ENCODE data around the gene SYCE3.

Gene SYCE3

GRCh38 chr22:50546326-50547262 lies 16.1 kb downstream of the SYCE3 start:
- Histone ChIP-seq H2BK12ac (ENCODE audit: low read length in 2 of 2) (peak overlapping the region; percentile 61 to 67), H2BK15ac (ENCODE audit: low read depth, poor library complexity, severe bottlenecking) (no peak overlapping the region), H3K14ac (ENCODE audit: low read length in 2 of 2) (no peak overlapping the region), H2AK5ac (ENCODE audit: low read length, severe bottlenecking) (no peak overlapping the region), H3K27ac (ENCODE audit: low read length, poor library complexity, severe bottlenecking) (no peak overlapping the region), H3K9me3 (ENCODE audit: control insufficient read depth, low read length) (no peaks in the 10 kb centered on the region), H3K4me2 (ENCODE audit: low read length, poor library complexity, severe bottlenecking) (no peak overlapping the region), H3K4me3 (ENCODE audit: insufficient read depth in 1 of 2, low read depth in 1 of 2, low read length in 2 of 2) (no peak overlapping the region), H3K9ac (ENCODE audit: low read length) (no peak overlapping the region), H3K36me3 (ENCODE audit: control insufficient read depth in 1 of 2, insufficient read depth in 2 of 2, low read depth in 1 of 2, low read length in 2 of 2) (no peaks in the 10 kb centered on the region), H3K27me3 (ENCODE audit: control insufficient read depth in 1 of 2, insufficient read depth in 1 of 2, low read length in 2 of 2) (peaks cover 5 to 64% of the 10 kb centered on the region in 2 experiments), H3K4ac (ENCODE audit: low read depth in 1 of 2, low read length in 2 of 2) (peak overlapping the region in 1 of 2 experiments; percentile 47), H4K91ac (ENCODE audit: low read length) (peak overlapping the region; percentile 52), H3K18ac (ENCODE audit: low read depth in 1 of 2, low read length in 2 of 2) (peak overlapping the region; percentile 48 to 54), H3K23ac (ENCODE audit: low read length in 2 of 2) (no peak overlapping the region), H3K4me1 (ENCODE audit: control insufficient read depth, insufficient read depth, low read depth, low read length) (peaks cover 10% of the 10 kb centered on the region), H2BK5ac (ENCODE audit: low read depth, low read length, poor library complexity, severe bottlenecking) (no peak overlapping the region), H2AFZ (ENCODE audit: low read depth, low read length) (no peak overlapping the region), H2BK120ac (ENCODE audit: low read depth, low read length) (no peak overlapping the region), H4K8ac (ENCODE audit: low read length) (peak overlapping the region; percentile 65), H3K79me1 (replicated peaks; ENCODE audit: low read length, poor library complexity, severe bottlenecking) (no peaks in the 10 kb centered on the region)
- 97% methylated on average over 78 of the region's 78 CpGs for WGBS
- no peak for DNase-seq

GRCh38 chr22:50545522-50546325 lies 17.0 kb downstream of the SYCE3 start, which contains the start of gene KLHDC7B:
TSS of gene KLHDC7B (plus strand) at chr22:50545899. CDS start at chr22:50546244, 345 bp downstream.
- Histone ChIP-seq H3K27ac (ENCODE audit: low read length, poor library complexity, severe bottlenecking) (no peak within 1 kb of the TSS), H3K18ac (ENCODE audit: low read depth in 1 of 2, low read length in 2 of 2) (peak within 1 kb of the TSS; percentile 48 to 71), H3K4me3 (ENCODE audit: insufficient read depth in 1 of 2, low read depth in 1 of 2, low read length in 2 of 2) (no peak within 1 kb of the TSS), H3K36me3 (ENCODE audit: control insufficient read depth in 1 of 2, insufficient read depth in 2 of 2, low read depth in 1 of 2, low read length in 2 of 2) (no peaks in the 10 kb centered on the region), H3K4me1 (ENCODE audit: control insufficient read depth, insufficient read depth, low read depth, low read length) (peaks cover 10% of the 10 kb centered on the region), H3K27me3 (ENCODE audit: control insufficient read depth in 1 of 2, insufficient read depth in 1 of 2, low read length in 2 of 2) (peaks cover 0 to 59% of the 10 kb centered on the region in 2 experiments), H3K4ac (ENCODE audit: low read depth in 1 of 2, low read length in 2 of 2) (peak within 1 kb of the TSS in 1 of 2 experiments; percentile 47), H3K9me3 (ENCODE audit: control insufficient read depth, low read length) (no peaks in the 10 kb centered on the region), H3K4me2 (ENCODE audit: low read length, poor library complexity, severe bottlenecking) (no peak within 1 kb of the TSS), H2BK5ac (ENCODE audit: low read depth, low read length, poor library complexity, severe bottlenecking) (no peak within 1 kb of the TSS), H3K9ac (ENCODE audit: low read length) (no peak within 1 kb of the TSS), H3K14ac (ENCODE audit: low read length in 2 of 2) (no peak within 1 kb of the TSS), H2BK12ac (ENCODE audit: low read length in 2 of 2) (peak within 1 kb of the TSS; percentile 61 to 67), H2BK120ac (ENCODE audit: low read depth, low read length) (peak within 1 kb of the TSS; percentile 22), H2AFZ (ENCODE audit: low read depth, low read length) (no peak within 1 kb of the TSS), H2AK5ac (ENCODE audit: low read length, severe bottlenecking) (no peak within 1 kb of the TSS), H4K8ac (ENCODE audit: low read length) (peak within 1 kb of the TSS; percentile 65), H3K79me1 (replicated peaks; ENCODE audit: low read length, poor library complexity, severe bottlenecking) (no peaks in the 10 kb centered on the region), H3K23ac (ENCODE audit: low read length in 2 of 2) (no peak within 1 kb of the TSS), H2BK15ac (ENCODE audit: low read depth, poor library complexity, severe bottlenecking) (peak within 1 kb of the TSS; percentile 15), H4K91ac (ENCODE audit: low read length) (peak within 1 kb of the TSS; percentile 52)
- peak; percentile 55 for DNase-seq
- WGBS: 75% methylated on average over 10 of the region's 10 CpGs

GRCh38 chr22:50544746-50545253 lies 17.9 kb downstream of the SYCE3 start:
- Histone ChIP-seq H3K27ac (ENCODE audit: low read length, poor library complexity, severe bottlenecking) (no peak overlapping the region), H2AFZ (ENCODE audit: low read depth, low read length) (no peak overlapping the region), H2BK12ac (ENCODE audit: low read length in 2 of 2) (peak overlapping the region; percentile 54 to 67), H3K18ac (ENCODE audit: low read depth in 1 of 2, low read length in 2 of 2) (peak overlapping the region in 1 of 2 experiments; percentile 37), H4K8ac (ENCODE audit: low read length) (peak overlapping the region; percentile 65), H2BK15ac (ENCODE audit: low read depth, poor library complexity, severe bottlenecking) (peak overlapping the region; percentile 19), H3K23ac (ENCODE audit: low read length in 2 of 2) (peak overlapping the region in 1 of 2 experiments; percentile 2), H3K4ac (ENCODE audit: low read depth in 1 of 2, low read length in 2 of 2) (peak overlapping the region in 1 of 2 experiments; percentile 1), H3K27me3 (ENCODE audit: control insufficient read depth in 1 of 2, insufficient read depth in 1 of 2, low read length in 2 of 2) (peaks cover 0 to 50% of the 10 kb centered on the region in 2 experiments), H3K14ac (ENCODE audit: low read length in 2 of 2) (no peak overlapping the region), H3K9ac (ENCODE audit: low read length) (peak overlapping the region; percentile 76), H3K4me3 (ENCODE audit: insufficient read depth in 1 of 2, low read depth in 1 of 2, low read length in 2 of 2) (peak overlapping the region in 1 of 2 experiments; percentile 65), H3K4me2 (ENCODE audit: low read length, poor library complexity, severe bottlenecking) (no peak overlapping the region), H3K4me1 (ENCODE audit: control insufficient read depth, insufficient read depth, low read depth, low read length) (peaks cover 10% of the 10 kb centered on the region), H3K36me3 (ENCODE audit: control insufficient read depth in 1 of 2, insufficient read depth in 2 of 2, low read depth in 1 of 2, low read length in 2 of 2) (no peaks in the 10 kb centered on the region), H4K91ac (ENCODE audit: low read length) (peak overlapping the region; percentile 3), H2BK120ac (ENCODE audit: low read depth, low read length) (no peak overlapping the region), H3K9me3 (ENCODE audit: control insufficient read depth, low read length) (no peaks in the 10 kb centered on the region), H3K79me1 (replicated peaks; ENCODE audit: low read length, poor library complexity, severe bottlenecking) (no peaks in the 10 kb centered on the region), H2BK5ac (ENCODE audit: low read depth, low read length, poor library complexity, severe bottlenecking) (no peak overlapping the region), H2AK5ac (ENCODE audit: low read length, severe bottlenecking) (no peak overlapping the region)
- no peak for DNase-seq
- 87% methylated on average over 5 of the region's 5 CpGs for WGBS
